Activated naive CD4-positive, alpha-beta T cell (primary cell): ENCODE measurements around the gene FAM170B.

Experiments used
- DNase-seq, 4 experiments: peaks; one replicate each; lab custom pipeline; 2025; lab: John Stamatoyannopoulos, UW

Gene FAM170B

DNA sequence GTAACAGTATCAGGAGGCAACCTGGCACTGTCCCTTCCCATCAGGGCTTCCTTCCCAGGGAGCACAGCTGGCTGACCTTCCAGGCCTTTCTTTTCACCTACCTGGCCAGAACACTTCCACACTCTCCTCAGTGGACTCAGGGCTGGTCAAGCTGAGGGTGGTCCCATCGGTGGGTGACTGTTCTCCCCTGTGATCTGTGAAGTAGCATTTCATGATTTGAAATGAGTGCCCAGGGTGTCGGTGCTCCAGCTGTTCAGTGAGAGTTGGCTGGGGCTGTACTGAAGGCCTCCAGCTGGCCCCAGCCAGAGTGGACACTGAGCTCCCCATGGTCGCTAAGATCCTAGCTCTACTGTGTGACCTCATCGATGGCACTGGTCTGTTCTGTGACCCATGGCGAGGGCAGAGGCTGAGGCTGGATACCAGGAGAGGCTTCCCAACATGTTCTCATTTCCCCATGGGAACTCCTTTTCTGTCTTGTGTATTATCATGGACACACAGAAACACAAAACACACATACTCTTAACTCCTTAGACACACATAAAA is at the start of gene FAM170B:
Gene FAM170B, minus strand, starts transcription at position 316 of the 543 bp plus-strand sequence. Its CDS starts 103 bp downstream, at position 213.
- DNase-seq, result no peak

DNA sequence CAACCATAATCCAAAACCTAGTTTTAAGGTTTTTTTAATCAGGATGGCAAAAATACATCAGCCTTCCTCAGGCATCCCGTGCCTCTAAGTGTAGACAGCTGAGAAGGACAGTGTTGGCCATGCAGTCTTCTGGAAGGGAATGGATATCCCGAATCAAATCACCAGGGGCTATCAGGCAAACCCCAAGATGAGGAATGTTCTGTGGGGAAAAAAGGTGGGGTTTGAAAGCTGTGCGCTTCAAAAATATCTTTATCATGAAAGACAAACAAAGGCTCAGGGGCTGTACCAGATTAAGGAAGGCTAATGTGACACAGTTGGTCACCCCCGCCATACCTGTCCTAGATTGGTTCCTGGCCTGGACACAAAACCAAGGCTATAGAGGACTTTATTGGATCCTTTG is 49.0 kb upstream of the FAM170B start:
- DNase-seq, result no peak

DNA sequence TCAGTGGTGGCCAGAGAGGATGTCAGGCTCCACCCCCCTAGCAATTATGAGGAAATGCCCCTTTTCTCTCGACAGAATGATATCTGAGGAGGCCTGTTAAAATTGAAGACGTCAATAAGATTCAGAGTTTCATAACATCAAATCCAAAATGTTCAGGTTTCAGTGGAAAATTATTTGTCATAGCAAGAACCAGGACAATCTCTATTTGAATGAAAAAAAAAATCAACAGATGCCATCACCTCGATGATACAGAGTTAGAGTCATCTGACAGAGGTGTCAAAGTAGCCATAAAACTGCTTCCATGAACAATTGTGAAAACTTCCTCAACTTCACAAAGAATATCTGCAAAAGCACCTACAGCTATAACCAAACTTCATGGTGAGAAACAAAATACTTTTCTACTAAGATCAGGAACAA is 46.6 kb upstream of the FAM170B start:
- no peak for DNase-seq

GRCh38 chr10:49179699-49180443 is 46.0 kb upstream of the FAM170B start:
- no peak for DNase-seq

DNA sequence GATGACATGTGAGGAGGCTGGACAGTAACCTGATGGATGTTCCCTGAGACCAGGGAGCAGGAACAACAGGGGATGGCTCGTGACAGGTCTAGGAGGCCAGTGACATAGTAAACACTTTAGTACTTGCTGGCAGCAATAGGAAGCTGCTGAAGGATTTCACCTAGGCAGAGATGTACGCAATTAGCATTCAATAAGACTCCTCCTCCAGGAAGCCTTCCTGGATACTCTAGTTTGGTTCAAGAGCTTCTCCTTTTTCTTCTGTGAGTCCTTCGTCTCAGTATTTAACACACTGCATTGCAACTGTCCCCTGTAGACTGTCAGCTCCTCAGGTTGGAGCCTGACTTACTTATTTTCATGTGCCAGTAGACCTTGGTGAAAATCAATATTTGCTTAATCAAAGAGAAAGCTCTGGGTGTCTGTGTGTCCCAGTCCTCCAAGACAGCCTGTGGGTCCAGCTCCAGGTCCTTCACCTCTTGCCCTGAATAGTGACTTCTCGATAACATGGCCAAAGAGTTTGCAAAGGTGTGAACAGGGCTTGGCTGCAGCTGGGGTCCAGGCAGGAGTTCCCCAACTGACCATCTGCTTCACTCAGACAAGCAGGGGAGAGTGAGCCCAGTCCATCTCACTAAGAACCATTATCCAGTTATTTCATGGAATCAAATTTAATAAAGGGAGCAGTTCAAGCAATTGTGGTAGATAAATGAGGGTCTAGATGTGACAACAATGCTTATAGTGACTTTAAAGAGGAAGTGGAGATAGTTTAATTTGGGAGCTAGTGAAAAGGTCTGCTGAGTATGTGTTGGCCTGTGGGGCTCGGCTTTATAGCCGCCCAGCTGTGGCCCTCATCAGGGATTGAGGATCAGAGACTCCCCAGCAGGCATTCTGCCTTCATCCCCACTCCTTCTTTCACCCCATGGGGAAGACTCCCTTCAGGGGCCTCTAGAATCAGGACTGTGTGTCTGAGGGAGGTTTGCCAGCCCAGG is 45.0 kb upstream of the FAM170B start:
- DNase-seq, result no peak

DNA sequence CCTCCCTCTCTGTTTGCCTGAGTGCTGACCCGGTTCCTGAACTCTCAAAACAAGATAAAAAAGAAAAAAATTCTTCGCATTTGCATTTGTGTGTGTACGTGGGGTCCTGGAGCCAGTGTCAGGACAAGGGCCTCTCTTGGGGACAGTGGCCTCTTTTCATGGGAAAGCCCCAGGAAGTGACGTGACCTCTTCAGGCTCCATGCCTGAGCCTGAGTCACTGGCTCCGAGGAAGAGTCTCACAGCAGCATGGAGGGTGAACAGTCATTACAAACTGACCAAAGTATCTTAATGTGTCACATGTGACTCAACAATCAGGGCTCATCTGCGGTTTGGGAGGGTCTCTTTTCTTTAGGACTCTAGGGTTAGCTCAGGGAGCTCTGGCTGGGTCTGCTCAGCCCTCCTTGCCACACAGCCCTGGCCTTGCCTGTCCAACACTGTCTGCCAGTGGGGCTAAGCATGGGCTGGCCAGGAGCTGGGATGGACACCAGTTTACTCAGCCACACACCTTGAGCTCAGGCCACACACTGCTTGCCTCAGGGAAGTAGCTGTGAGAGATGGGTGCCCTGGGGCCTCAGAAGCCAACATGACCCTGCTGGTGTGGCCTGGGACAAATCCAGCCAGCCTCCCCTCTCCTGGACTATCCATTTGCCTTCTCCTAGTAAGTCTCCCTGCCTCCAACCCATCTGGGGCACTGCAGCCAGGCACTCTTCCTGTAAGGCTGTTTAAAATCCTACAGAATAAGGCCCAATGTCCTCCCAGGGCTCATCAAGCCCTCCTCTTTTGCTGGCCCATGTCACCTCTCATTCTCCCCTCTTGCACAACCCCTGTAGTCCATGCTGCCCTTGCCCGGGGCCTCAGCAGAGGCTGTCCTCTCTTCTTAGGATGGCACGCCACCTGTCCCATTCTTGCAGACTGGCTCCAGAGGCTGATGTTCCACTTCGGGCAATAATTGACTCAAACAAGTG is 43.9 kb upstream of the FAM170B start:
- DNase-seq, result no peak

- no peak for DNase-seq
Measured at GRCh38 chr10:49176310-49177268, 42.8 kb upstream of the FAM170B start.

- no peak for DNase-seq
Measured at GRCh38 chr10:49175587-49176309, 41.9 kb upstream of the FAM170B start.

- DNase-seq, result no peak
Measured at GRCh38 chr10:49174926-49175500, 41.2 kb upstream of the FAM170B start.

GRCh38 chr10:49174261-49174925 is 40.6 kb upstream of the FAM170B start:
- no peak for DNase-seq

- DNase-seq, result no peak
Measured at GRCh38 chr10:49173853-49174252, 40.0 kb upstream of the FAM170B start.

DNA sequence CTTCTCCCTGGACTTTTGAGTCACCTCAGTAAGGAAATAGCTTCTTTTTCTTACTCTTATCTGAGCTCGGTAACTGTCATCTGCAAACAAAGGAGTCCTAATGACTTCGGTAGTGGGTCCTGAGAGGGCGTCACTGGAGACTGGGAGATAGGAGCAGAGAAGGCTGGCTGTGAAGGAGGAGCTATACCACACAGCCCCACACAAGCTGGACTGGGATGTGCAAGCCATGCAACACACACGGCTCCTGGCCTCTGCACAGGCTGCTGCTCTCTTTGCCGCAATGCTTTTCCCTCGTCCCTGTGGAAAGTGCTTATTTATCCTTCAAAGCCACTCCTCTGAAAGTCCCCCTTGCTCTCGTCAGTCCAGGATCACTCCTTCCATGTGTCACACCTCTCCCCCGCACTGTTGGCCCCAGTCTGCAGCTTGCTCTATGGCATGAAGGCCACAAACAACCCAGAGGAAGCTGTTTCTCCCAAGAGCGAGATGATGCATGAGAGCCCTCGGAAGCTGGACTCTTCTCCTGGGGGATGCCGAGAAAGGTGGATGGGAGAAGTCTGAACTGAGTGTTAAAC is 39.5 kb upstream of the FAM170B start:
- no peak for DNase-seq

DNA sequence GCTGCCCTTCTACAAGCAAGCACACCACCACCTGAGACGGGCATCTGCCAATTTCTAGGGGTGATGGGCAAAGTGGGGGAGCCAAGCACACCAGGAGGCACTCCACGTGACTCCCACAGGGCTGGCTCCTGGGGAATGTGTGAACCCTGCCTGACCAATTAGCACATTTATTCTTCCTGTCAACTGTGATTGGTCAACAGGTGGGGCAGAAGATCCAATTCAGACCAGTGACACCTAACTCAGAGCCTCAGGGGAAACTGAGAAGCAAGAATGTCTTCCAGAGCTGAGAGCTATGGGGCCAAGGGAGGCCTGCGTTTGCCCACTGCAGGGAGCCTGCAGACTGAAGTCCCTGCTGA is 38.9 kb upstream of the FAM170B start:
- DNase-seq, result no peak

DNA sequence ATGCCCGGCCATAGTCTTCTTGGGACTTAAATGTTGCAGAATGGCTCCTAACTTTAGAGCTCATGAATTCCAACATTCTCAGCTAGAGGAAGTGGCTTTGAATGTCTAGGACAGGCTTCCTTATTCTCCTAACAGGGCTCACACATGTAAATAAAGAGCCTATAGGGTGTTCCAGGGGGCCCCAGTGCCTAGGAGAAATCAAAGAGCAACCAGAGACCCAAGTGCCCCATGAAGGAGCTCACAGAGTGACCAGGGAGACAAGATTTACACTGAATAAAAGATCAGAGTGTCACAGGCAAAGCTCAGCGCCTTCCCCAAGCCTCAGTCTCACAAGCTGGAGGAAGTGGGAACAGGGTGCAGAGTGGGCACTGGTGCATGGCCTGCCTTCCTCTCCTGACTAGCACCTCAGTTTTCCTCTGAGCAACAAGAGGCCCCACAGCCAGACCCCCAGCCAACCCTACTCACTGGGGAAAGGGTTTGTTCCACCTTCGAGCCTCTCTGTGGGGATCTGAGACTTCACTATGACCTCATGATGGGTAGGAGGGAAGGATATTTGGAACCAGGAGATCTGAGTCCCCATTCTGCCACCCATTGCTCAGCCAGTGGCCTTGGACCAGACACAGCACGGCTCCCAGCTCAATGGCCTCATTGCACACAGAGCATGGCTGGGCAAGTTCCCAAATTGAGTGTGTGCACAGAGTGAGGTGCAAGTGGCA is 38.4 kb upstream of the FAM170B start:
- DNase-seq, result no peak

DNA sequence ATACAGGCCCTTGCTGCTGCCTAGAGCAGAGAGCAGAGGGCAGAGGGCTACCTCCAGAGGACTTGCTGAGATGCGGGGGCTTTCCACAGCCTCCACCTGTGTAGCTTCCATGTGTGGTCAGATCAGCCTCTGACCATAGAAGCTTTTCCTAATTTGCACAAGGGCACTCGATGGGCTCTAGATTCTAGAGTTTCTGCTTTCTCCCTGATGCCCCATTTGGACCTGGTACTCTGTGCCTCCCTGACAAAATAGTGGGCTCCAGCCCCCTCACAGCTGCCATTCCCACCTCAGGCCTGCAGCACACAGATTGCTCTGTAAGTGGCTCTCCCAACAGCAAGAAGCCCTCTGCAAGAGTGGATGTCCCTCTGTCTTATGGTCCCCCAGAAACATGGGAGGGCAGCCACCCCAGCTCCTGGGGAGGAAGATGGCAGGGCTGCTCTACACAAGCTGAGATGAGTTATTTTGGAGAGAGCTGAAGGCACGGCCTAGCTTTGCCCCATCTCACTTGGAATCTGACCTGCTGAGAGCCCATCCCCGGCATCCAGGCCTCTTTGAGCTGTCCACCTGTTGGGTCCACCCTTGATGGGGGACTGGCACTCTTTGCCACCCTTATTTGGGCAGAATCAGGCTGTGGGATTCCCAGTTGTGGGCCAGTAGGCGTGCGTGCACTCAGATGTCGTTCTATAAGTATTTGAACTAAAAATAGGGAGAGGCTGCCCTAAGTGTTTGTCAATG is 37.7 kb upstream of the FAM170B start:
- DNase-seq, result no peak

- no peak for DNase-seq
Measured at GRCh38 chr10:49170632-49171325, 37.0 kb upstream of the FAM170B start.
